ENCODE measurements around the gene GRM4. TPM values are rescaled to one million over a fixed set of nuclear protein-coding genes. Genes with fewer than 3 reads are reported as not detected.

The GRM4 gene
- total RNA-seq, 2 donors from 2014 or later: 4.4 TPM; not detected in 1

GRCh38 chr6:34157851-34158250, 12.0 kb upstream of the GRM4 start:
- intact Hi-C loops (cut with DNase I): loop anchor here (5.0 kb wide), 1 partner anchor 576 kb away; the partner anchor contains the start of gene BAK1
- no peak overlapping the region for H3K27ac ChIP-seq
- no peaks in the 10 kb centered on the region for H3K27me3 ChIP-seq (replicated peaks; ENCODE audit: insufficient read depth)
- no peak for TF ChIP-seq POLR2AphosphoS5 (IDR thresholded peaks at IDR 0.05)
- TF ChIP-seq CTCF (IDR thresholded peaks at IDR 0.05): no peak
- no peak for TF ChIP-seq POLR2A (IDR thresholded peaks at IDR 0.05)
- no peaks in the 10 kb centered on the region for H3K36me3 ChIP-seq
- 77% methylated on average over 6 of the region's 6 CpGs for WGBS
- H3K4me1 ChIP-seq (replicated peaks): no peaks in the 10 kb centered on the region
- H3K9me3 ChIP-seq: no peaks in the 10 kb centered on the region
- H3K4me3 ChIP-seq: no peak overlapping the region
- no peak for DNase-seq (ENCODE audit: low spot score)

- no peak overlapping the region for H3K27ac ChIP-seq
- no peaks in the 10 kb centered on the region for H3K36me3 ChIP-seq
- H3K9me3 ChIP-seq: no peaks in the 10 kb centered on the region
- TF ChIP-seq CTCF (IDR thresholded peaks at IDR 0.05) (no peak), POLR2AphosphoS5 (IDR thresholded peaks at IDR 0.05) (no peak), POLR2A (IDR thresholded peaks at IDR 0.05) (no peak)
- WGBS: 65% methylated on average over 10 of the region's 10 CpGs
- intact Hi-C loops (cut with DNase I): loop anchor here (5.0 kb wide), 1 partner anchor 575 kb away; the partner anchor contains the start of gene BAK1
- H3K27me3 ChIP-seq (replicated peaks; ENCODE audit: insufficient read depth): no peaks in the 10 kb centered on the region
- no peak overlapping the region for H3K4me3 ChIP-seq
- no peaks in the 10 kb centered on the region for H3K4me1 ChIP-seq (replicated peaks)
- DNase-seq (ENCODE audit: low spot score): no peak
Observed at GRCh38 chr6:34157236-34157830, 11.4 kb upstream of the GRM4 start.

- TF ChIP-seq CTCF (IDR thresholded peaks at IDR 0.05) (no peak), POLR2AphosphoS5 (IDR thresholded peaks at IDR 0.05) (no peak), POLR2A (IDR thresholded peaks at IDR 0.05) (no peak)
- H3K9me3 ChIP-seq: no peaks in the 10 kb centered on the region
- no peaks in the 10 kb centered on the region for H3K4me1 ChIP-seq (replicated peaks)
- H3K36me3 ChIP-seq: no peaks in the 10 kb centered on the region
- no peaks in the 10 kb centered on the region for H3K27me3 ChIP-seq (replicated peaks; ENCODE audit: insufficient read depth)
- H3K27ac ChIP-seq: no peak overlapping the region
- no peak overlapping the region for H3K4me3 ChIP-seq
- 85% methylated on average over 22 of the region's 24 CpGs for WGBS
- intact Hi-C loops (cut with DNase I): loop anchor here (5.0 kb wide), 1 partner anchor 573 kb away; the partner anchor contains the start of gene BAK1
- DNase-seq (ENCODE audit: low spot score): no peak
Observed at GRCh38 chr6:34155471-34156300, 9.8 kb upstream of the GRM4 start.

DNA sequence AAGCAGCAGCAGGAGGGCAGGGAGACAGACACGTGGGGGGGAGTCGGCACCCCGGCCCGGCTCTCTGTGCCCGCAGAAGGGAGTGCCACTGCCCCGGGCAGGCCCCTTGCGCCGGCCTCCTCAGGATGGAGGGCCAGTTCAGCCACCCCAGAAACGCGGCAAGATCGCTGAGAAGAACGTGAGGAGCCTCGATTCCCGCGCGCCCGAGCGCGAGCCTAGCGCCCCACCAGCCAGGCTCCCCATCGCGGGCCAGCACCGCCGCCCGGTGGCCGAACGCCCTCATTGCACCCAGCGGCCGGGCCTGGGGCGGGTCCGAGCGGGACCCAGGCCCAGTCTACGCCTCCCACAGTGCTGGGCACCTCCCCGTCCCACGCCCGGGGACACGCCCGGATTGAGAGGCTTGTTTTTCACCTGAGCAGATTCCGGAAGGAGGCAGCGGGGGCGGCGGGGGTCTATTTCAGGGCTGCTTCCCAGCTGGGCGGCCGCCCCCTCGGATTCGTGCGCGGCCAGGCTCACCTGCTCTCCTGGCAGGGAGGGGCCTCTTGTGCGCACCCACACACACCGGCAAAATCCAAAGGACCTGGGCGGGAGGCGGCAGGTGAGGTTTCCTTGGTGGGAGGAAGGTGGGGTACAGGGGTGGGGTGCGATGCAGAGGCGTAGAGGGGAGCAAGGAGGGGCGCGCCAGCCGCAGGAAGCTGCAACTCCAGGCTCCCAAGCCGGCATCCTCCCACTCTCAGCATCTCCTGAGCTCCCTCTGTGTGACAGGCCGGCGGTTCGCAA, 9.0 kb upstream of the GRM4 start:
- H3K27ac ChIP-seq: no peak overlapping the region
- no peaks in the 10 kb centered on the region for H3K4me1 ChIP-seq (replicated peaks)
- no peak for DNase-seq (ENCODE audit: low spot score)
- no peak overlapping the region for H3K4me3 ChIP-seq
- no peaks in the 10 kb centered on the region for H3K27me3 ChIP-seq (replicated peaks; ENCODE audit: insufficient read depth)
- WGBS: 8% methylated on average over 61 of the region's 61 CpGs
- no peaks in the 10 kb centered on the region for H3K9me3 ChIP-seq
- TF ChIP-seq POLR2A (IDR thresholded peaks at IDR 0.05): no peak
- peak; percentile 84 to 98 (median 97) for TF ChIP-seq CTCF (IDR thresholded peaks at IDR 0.05)
- no peak for TF ChIP-seq POLR2AphosphoS5 (IDR thresholded peaks at IDR 0.05)
- H3K36me3 ChIP-seq: no peaks in the 10 kb centered on the region
- intact Hi-C loops (cut with DNase I): loop anchor here (5.0 kb wide), 4 partner anchors 98 to 573 kb away; partner anchors contain the start of gene BAK1
